ENCODE results near the gene ENTREP3. TPM values are rescaled to one million over a fixed set of nuclear protein-coding genes. Genes with fewer than 3 reads are reported as not detected.
A peak's percentile ranks its signal among the peaks of the same experiment; 100 is the strongest.

Gene ENTREP3
- total RNA-seq, 1 donor from 2014 or later, result 22.9 TPM

GRCh38 chr1:155205969-155206593 lies 49.2 kb downstream of the ENTREP3 start:
- no peak overlapping the region for H3K27ac ChIP-seq
- peak; percentile 17 for DNase-seq
- no peak for ATAC-seq
- H3K27me3 ChIP-seq (ENCODE audit: low read depth), result no peaks in the 10 kb centered on the region
- H3K9me3 ChIP-seq, result no peaks in the 10 kb centered on the region
- H3K4me3 ChIP-seq, result no peak overlapping the region
- TF ChIP-seq, protein P1, sequence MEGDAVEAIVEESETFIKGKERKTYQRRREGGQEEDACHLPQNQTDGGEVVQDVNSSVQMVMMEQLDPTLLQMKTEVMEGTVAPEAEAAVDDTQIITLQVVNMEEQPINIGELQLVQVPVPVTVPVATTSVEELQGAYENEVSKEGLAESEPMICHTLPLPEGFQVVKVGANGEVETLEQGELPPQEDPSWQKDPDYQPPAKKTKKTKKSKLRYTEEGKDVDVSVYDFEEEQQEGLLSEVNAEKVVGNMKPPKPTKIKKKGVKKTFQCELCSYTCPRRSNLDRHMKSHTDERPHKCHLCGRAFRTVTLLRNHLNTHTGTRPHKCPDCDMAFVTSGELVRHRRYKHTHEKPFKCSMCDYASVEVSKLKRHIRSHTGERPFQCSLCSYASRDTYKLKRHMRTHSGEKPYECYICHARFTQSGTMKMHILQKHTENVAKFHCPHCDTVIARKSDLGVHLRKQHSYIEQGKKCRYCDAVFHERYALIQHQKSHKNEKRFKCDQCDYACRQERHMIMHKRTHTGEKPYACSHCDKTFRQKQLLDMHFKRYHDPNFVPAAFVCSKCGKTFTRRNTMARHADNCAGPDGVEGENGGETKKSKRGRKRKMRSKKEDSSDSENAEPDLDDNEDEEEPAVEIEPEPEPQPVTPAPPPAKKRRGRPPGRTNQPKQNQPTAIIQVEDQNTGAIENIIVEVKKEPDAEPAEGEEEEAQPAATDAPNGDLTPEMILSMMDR (IDR thresholded peaks at IDR 0.05), result no peak
- peaks cover 8% of the 10 kb centered on the region for H3K36me3 ChIP-seq
- intact Hi-C loops (cut with DNase I), result no loop called here
- peaks cover 33% of the 10 kb centered on the region for H3K4me1 ChIP-seq

- no peaks in the 10 kb centered on the region for H3K27me3 ChIP-seq (ENCODE audit: low read depth)
- H3K4me1 ChIP-seq, result peaks cover 27% of the 10 kb centered on the region
- no peak for ATAC-seq
- no peaks in the 10 kb centered on the region for H3K9me3 ChIP-seq
- TF ChIP-seq, protein P1 (IDR thresholded peaks at IDR 0.05), result no peak
- no peak overlapping the region for H3K4me3 ChIP-seq
- no peak for DNase-seq
- peaks cover 10% of the 10 kb centered on the region for H3K36me3 ChIP-seq
- H3K27ac ChIP-seq, result no peak overlapping the region
- intact Hi-C loops (cut with DNase I), result no loop called here
Observed at GRCh38 chr1:155205035-155205434, 50.2 kb downstream of the ENTREP3 start.

- H3K4me3 ChIP-seq, result no peak overlapping the region
- DNase-seq (peak; percentile 32), ATAC-seq (no peak)
- TF ChIP-seq, protein P1 (IDR thresholded peaks at IDR 0.05), result no peak
- H3K27me3 ChIP-seq (ENCODE audit: low read depth), result no peaks in the 10 kb centered on the region
- intact Hi-C loops (cut with DNase I), result no loop called here
- H3K9me3 ChIP-seq, result no peaks in the 10 kb centered on the region
- H3K4me1 ChIP-seq, result peaks cover 15% of the 10 kb centered on the region
- H3K36me3 ChIP-seq, result peaks cover 19% of the 10 kb centered on the region
- H3K27ac ChIP-seq, result no peak overlapping the region
Observed at GRCh38 chr1:155202731-155203515, 52.4 kb downstream of the ENTREP3 start.

GRCh38 chr1:155202198-155202597 lies 53.1 kb downstream of the ENTREP3 start:
- Histone ChIP-seq H3K9me3 (no peaks in the 10 kb centered on the region), H3K27ac (no peak overlapping the region), H3K27me3 (ENCODE audit: low read depth) (no peaks in the 10 kb centered on the region), H3K4me1 (peaks cover 8% of the 10 kb centered on the region), H3K4me3 (no peak overlapping the region), H3K36me3 (peaks cover 20% of the 10 kb centered on the region)
- intact Hi-C loops (cut with DNase I), result no loop called here
- TF ChIP-seq, protein P1 (IDR thresholded peaks at IDR 0.05), result no peak
- DNase-seq (peak; percentile 14), ATAC-seq (no peak)

GRCh38 chr1:155200920-155201319 lies 54.4 kb downstream of the ENTREP3 start:
- no peak for ATAC-seq

More at GRCh38 chr1:155200920-155201319, 54.4 kb downstream of the ENTREP3 start:
- peak; percentile 39 for DNase-seq
- TF ChIP-seq, protein P1 (IDR thresholded peaks at IDR 0.05), result no peak
- intact Hi-C loops (cut with DNase I), result no loop called here
- Histone ChIP-seq H3K9me3 (no peaks in the 10 kb centered on the region), H3K4me1 (no peaks in the 10 kb centered on the region), H3K27me3 (ENCODE audit: low read depth) (no peaks in the 10 kb centered on the region), H3K27ac (no peak overlapping the region), H3K36me3 (peaks cover 20% of the 10 kb centered on the region), H3K4me3 (no peak overlapping the region)
